WTC11 (cell line): Measurements from ENCODE around the gene POMT2.

Experiments used
- ATF1 ChIP-seq: sonication (generic); formaldehyde crosslinking; IDR thresholded peaks from 2 replicates; pipeline ENCODE4 v1.8.1; 2023; ENCODE audit warnings: mild to moderate bottlenecking, moderate library complexity, missing genetic modification reagents
- CTCF ChIP-seq: fragments of 200-600 bp; IDR thresholded peaks from 2 replicates; pipeline ENCODE4 v1.8.0; 2022; ENCODE audit warnings: antibody characterized with exemption
- FOXP1 ChIP-seq: sonication (generic); formaldehyde crosslinking; IDR thresholded peaks from 2 replicates; pipeline ENCODE4 v1.8.0; 2022; ENCODE audit warnings: missing genetic modification reagents, mild to moderate bottlenecking, moderate library complexity, borderline replicate concordance
- IRF1 ChIP-seq: sonication (generic); formaldehyde crosslinking; IDR thresholded peaks from 2 replicates; pipeline ENCODE4 v1.8.0; 2023; ENCODE audit warnings: missing genetic modification reagents
- MLX ChIP-seq: sonication (generic); formaldehyde crosslinking; IDR thresholded peaks from 2 replicates; pipeline ENCODE4 v1.8.1; 2023; ENCODE audit warnings: mild to moderate bottlenecking, missing genetic modification reagents, moderate library complexity
- NFE2L1 ChIP-seq: sonication (generic); formaldehyde crosslinking; IDR thresholded peaks from 2 replicates; pipeline ENCODE4 v1.8.1; 2023; ENCODE audit warnings: missing genetic modification reagents
- ZNF138 ChIP-seq: sonication (generic); formaldehyde crosslinking; conservative IDR thresholded peaks from 2 replicates; pipeline ENCODE4 v1.8.1; 2022; ENCODE audit warnings: mild to moderate bottlenecking, moderate library complexity, missing genetic modification reagents

- TF ChIP-seq CTCF (no peak), IRF1 (CRISPR knock-in tag) (no peak), ATF1 (CRISPR knock-in tag) (no peak), NFE2L1 (no peak), ZNF138 (CRISPR knock-in tag) (no peak), FOXP1 (CRISPR knock-in tag) (no peak), MLX (CRISPR knock-in tag) (no peak)
Measured at GRCh38 chr14:77284466-77284865, 36.2 kb downstream of the POMT2 start.
